Liver (tissue), 9 donors: ENCODE measurements around the gene PDE3A. TPM values are rescaled to one million over a fixed set of nuclear protein-coding genes. Genes with fewer than 3 reads are reported as not detected.

ENCODE experiments used
- DNase-seq: peaks from one replicate; pipeline ENCODE4 v3.0.0-alpha.2; 2017; ENCODE audit warnings: low spot score
- H3K27ac ChIP-seq, 2 donors: one replicate each; pipeline ENCODE4 v1.7.0; 2013; ENCODE audit warnings: inconsistent platforms in 2 of 2, low read length in 2 of 2, control low read depth in 1 of 2, low read depth in 1 of 2, mild to moderate bottlenecking in 1 of 2
- H3K27me3 ChIP-seq, 4 donors: one replicate each; pipeline versions ENCODE4 v1.6.1 to v1.7.0; 2013; ENCODE audit warnings: low read length in 3 of 4, inconsistent platforms in 1 of 4, mild to moderate bottlenecking in 1 of 4, moderate library complexity in 1 of 4; ENCODE audit not compliant: control insufficient read depth in 4 of 4, insufficient read depth in 4 of 4
- H3K36me3 ChIP-seq, 4 donors: one replicate each; pipeline versions ENCODE4 v1.6.1 to v1.7.0; 2013; ENCODE audit warnings: low read length in 3 of 4, mild to moderate bottlenecking in 3 of 4, low read depth in 1 of 4, moderate library complexity in 1 of 4; ENCODE audit not compliant: control insufficient read depth in 4 of 4, insufficient read depth in 3 of 4
- H3K4me1 ChIP-seq, 4 donors: one replicate each; pipeline versions ENCODE4 v1.6.1 to v1.7.0; 2013; ENCODE audit warnings: low read length in 3 of 4, mild to moderate bottlenecking in 3 of 4, moderate library complexity in 1 of 4; ENCODE audit not compliant: control insufficient read depth in 4 of 4, insufficient read depth in 4 of 4
- H3K4me3 ChIP-seq, 3 donors: one replicate each; pipeline versions ENCODE4 v1.6.1 to v1.7.0; 2013; ENCODE audit warnings: low read length in 3 of 3, control low read depth in 1 of 3, low read depth in 1 of 3, mild to moderate bottlenecking in 1 of 3
- H3K9ac ChIP-seq, 2 donors: one replicate each; pipeline ENCODE4 v1.7.0; 2013; ENCODE audit warnings: low read length in 2 of 2, mild to moderate bottlenecking in 2 of 2, moderate library complexity in 2 of 2, control low read depth in 1 of 2, low read depth in 1 of 2
- H3K9me3 ChIP-seq, 4 donors: one replicate each; pipeline versions ENCODE4 v1.6.1 to v1.7.0; 2013; ENCODE audit warnings: low read length in 3 of 4; ENCODE audit not compliant: control insufficient read depth in 4 of 4
- ATF3 ChIP-seq: IDR thresholded peaks from 2 replicates; pipeline ENCODE4 v1.6.1; 2016; ENCODE audit warnings: antibody characterized with exemption
- CTCF ChIP-seq: fragments of 150-350 bp; IDR thresholded peaks from 2 replicates; pipeline ENCODE4 v1.5.1; 2017; ENCODE audit warnings: improper control_type of control experiment, low read depth, low read length; ENCODE audit not compliant: missing input control
- EGR1 ChIP-seq, 2 donors: IDR thresholded peaks; 2 replicates each; pipeline ENCODE4 v1.6.1; 2016 to 2018; ENCODE audit warnings: antibody characterized with exemption in 2 of 2, low read depth in 2 of 2
- FOXA1 ChIP-seq: IDR thresholded peaks from 2 replicates; pipeline ENCODE4 v1.6.1; 2016; ENCODE audit warnings: antibody characterized with exemption
- FOXA2 ChIP-seq: IDR thresholded peaks from 2 replicates; pipeline ENCODE4 v1.6.1; 2016; ENCODE audit warnings: antibody characterized with exemption
- GABPA ChIP-seq, 2 donors: IDR thresholded peaks in 1 of 2; conservative IDR thresholded peaks in 1 of 2; 2 replicates each; pipeline ENCODE4 v1.6.1; 2016; ENCODE audit warnings: antibody characterized with exemption in 2 of 2, mild to moderate bottlenecking in 1 of 2, moderate library complexity in 1 of 2
- HNF4A ChIP-seq, 2 donors: conservative IDR thresholded peaks; 2 replicates each; pipeline ENCODE4 v1.6.1; 2016; ENCODE audit warnings: antibody characterized with exemption in 2 of 2, mild to moderate bottlenecking in 2 of 2
- HNF4G ChIP-seq: IDR thresholded peaks from 2 replicates; pipeline ENCODE4 v1.6.1; 2016; ENCODE audit warnings: antibody characterized with exemption
- JUND ChIP-seq, 2 donors: IDR thresholded peaks; 2 replicates each; pipeline ENCODE4 v1.6.1; 2016; ENCODE audit warnings: antibody characterized with exemption in 2 of 2
- MAX ChIP-seq: IDR thresholded peaks from 2 replicates; pipeline ENCODE4 v1.6.1; 2016; ENCODE audit warnings: antibody characterized with exemption
- NR2F2 ChIP-seq: IDR thresholded peaks from 2 replicates; pipeline ENCODE4 v1.6.1; 2016; ENCODE audit warnings: antibody characterized with exemption
- RAD21 ChIP-seq, 2 donors: IDR thresholded peaks; 2 replicates each; pipeline ENCODE4 v1.6.1; 2016; ENCODE audit warnings: antibody characterized with exemption in 2 of 2, mild to moderate bottlenecking in 2 of 2
- REST ChIP-seq: IDR thresholded peaks from 2 replicates; pipeline ENCODE4 v1.6.1; 2016; ENCODE audit warnings: antibody characterized with exemption, mild to moderate bottlenecking
- RXRA ChIP-seq, 2 donors: IDR thresholded peaks; 2 replicates each; pipeline ENCODE4 v1.6.1; 2017 to 2018; ENCODE audit warnings: antibody characterized with exemption in 2 of 2, mild to moderate bottlenecking in 1 of 2
- SP1 ChIP-seq: IDR thresholded peaks from 2 replicates; pipeline ENCODE4 v1.6.1; 2018; ENCODE audit warnings: antibody characterized with exemption, mild to moderate bottlenecking
- TAF1 ChIP-seq: conservative IDR thresholded peaks from 2 replicates; pipeline ENCODE4 v1.6.1; 2016; ENCODE audit warnings: antibody characterized with exemption, mild to moderate bottlenecking
- YY1 ChIP-seq: IDR thresholded peaks from 2 replicates; pipeline ENCODE4 v1.6.1; 2016; ENCODE audit warnings: antibody characterized with exemption, mild to moderate bottlenecking
- ZBTB33 ChIP-seq: IDR thresholded peaks from 2 replicates; pipeline ENCODE4 v1.6.1; 2016; ENCODE audit warnings: antibody characterized with exemption
- WGBS: extraction: QIAGEN DNeasy Blood & Tissue Kit; methylation state at CpG from one replicate; pipeline ENCODE4 v1.1.7; 2013; 5-methylcytosine and 5-hydroxymethylcytosine counted together
- polyA plus RNA-seq, 2 donors: library from polyadenylated mRNA; stranded (reverse) in 1 of 2; unstranded in 1 of 2; fragments of 200-250 nt in 1 of 2; fragments of >200 nt in 1 of 2; fragmentation: Nextera tagmentation in 1 of 2; extraction: Ambion mirVana in 1 of 2; gene quantifications; one replicate each; pipeline versions ENCODE4 v1.2.1 to v1.2.3, GENCODE V29; 2013 to 2015
- total RNA-seq, 2 donors: library from RNA; depleted of rRNA; stranded (reverse); fragments of >200 nt; gene quantifications; one replicate each; pipeline ENCODE4 v1.2.3, GENCODE V29; 2014
- donor health status: healthy.
- donor health status: healthy.
- donor health status: healthy.
- donor health status: healthy.
- donor health status: healthy.

The PDE3A gene
- total and polyA plus RNA-seq, 4 donors = 0.50 to 3.8 (median 2.2) TPM

- 67% methylated on average over 2 of the region's 2 CpGs for WGBS
These were observed 208.7 kb downstream of the PDE3A start for GRCh38 chr12:20577054-20577453.

More at GRCh38 chr12:20577054-20577453, 208.7 kb downstream of the PDE3A start:
- no peak overlapping the region for H3K4me3 ChIP-seq
- TF ChIP-seq SP1 (no peak), NR2F2 (no peak), REST (no peak), CTCF (no peak), RAD21 (IDR thresholded peaks at IDR 0.05) (no peak), TAF1 (no peak), MAX (no peak), YY1 (no peak), HNF4G (no peak), GABPA (IDR thresholded peaks at IDR 0.05 in 1 of 2, conservative IDR thresholded peaks at IDR 0.05 in 1 of 2) (no peak), EGR1 (IDR thresholded peaks at IDR 0.05; ENCODE audit: low read depth in 2 of 2) (no peak), FOXA2 (no peak), ATF3 (no peak), HNF4A (conservative IDR thresholded peaks at IDR 0.05) (no peak), FOXA1 (no peak), ZBTB33 (no peak), JUND (IDR thresholded peaks at IDR 0.05) (no peak), RXRA (IDR thresholded peaks at IDR 0.05) (no peak)
- H3K4me1 ChIP-seq = no peaks in the 10 kb centered on the region
- H3K27ac ChIP-seq = no peak overlapping the region
- DNase-seq = no peak
- H3K36me3 ChIP-seq = no peaks in the 10 kb centered on the region
- no peaks in the 10 kb centered on the region for H3K9me3 ChIP-seq
- H3K27me3 ChIP-seq = peaks cover 0 to 4% (median 0%) of the 10 kb centered on the region in 4 donors
- H3K9ac ChIP-seq = no peak overlapping the region
